ENCODE measurements around the gene MESD. TPM values are rescaled to one million over a fixed set of nuclear protein-coding genes. Genes with fewer than 3 reads are reported as not detected.

The MESD gene
- total RNA-seq, 4 donors from 2014 or later, result 5.5 to 7.9 (median 6.6) TPM

DNA sequence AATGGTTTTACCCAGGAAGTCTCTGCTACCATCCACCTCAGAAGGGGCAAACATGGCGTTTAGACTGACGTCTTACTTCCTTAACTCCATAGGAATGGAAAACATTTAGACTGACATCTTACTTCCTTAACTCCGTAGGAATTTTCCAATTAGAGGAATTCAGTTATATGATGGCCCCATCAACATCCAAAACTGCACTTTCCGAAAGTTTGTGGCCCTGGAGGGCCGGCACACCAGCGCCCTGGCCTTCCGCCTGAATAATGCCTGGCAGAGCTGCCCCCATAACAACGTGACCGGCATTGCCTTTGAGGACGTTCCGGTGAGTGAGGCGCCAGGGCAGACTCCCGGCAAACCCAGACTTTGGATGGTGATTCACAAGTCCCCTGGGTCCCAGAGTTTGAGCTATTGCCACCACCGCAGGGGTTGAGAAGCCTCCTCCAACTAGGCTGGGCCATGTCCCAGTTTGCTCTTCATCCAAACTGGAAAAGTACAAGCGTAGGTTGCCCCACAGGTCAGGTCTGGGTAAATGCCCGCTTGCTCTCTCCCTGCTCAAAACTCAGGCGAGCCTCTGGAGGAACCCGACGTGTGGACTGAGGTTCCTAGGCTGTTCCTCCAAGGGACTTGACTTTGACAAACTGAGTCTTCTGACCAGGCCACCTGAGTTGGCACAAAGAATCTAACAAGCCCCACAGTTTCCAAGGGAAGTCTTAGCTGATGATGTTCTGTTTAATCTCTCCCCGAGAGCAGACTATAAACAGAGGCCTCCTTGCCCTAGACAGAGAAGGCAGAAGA is 57.7 kb downstream of the MESD start:
- no peak overlapping the region for H3K27ac ChIP-seq
- no peaks in the 10 kb centered on the region for H3K27me3 ChIP-seq
- H3K9me3 ChIP-seq, result no peaks in the 10 kb centered on the region
- no peaks in the 10 kb centered on the region for H3K36me3 ChIP-seq
- TF ChIP-seq, protein P1, sequence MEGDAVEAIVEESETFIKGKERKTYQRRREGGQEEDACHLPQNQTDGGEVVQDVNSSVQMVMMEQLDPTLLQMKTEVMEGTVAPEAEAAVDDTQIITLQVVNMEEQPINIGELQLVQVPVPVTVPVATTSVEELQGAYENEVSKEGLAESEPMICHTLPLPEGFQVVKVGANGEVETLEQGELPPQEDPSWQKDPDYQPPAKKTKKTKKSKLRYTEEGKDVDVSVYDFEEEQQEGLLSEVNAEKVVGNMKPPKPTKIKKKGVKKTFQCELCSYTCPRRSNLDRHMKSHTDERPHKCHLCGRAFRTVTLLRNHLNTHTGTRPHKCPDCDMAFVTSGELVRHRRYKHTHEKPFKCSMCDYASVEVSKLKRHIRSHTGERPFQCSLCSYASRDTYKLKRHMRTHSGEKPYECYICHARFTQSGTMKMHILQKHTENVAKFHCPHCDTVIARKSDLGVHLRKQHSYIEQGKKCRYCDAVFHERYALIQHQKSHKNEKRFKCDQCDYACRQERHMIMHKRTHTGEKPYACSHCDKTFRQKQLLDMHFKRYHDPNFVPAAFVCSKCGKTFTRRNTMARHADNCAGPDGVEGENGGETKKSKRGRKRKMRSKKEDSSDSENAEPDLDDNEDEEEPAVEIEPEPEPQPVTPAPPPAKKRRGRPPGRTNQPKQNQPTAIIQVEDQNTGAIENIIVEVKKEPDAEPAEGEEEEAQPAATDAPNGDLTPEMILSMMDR (IDR thresholded peaks at IDR 0.05 in 4 of 5, conservative IDR thresholded peaks at IDR 0.05 in 1 of 5), result no peak
- TF ChIP-seq POLR2A (IDR thresholded peaks at IDR 0.05), result no peak
- H3K4me3 ChIP-seq, result no peak overlapping the region
- peak in 1 of 2 donors; percentile 29 for DNase-seq
- in situ Hi-C loops (cut with MboI; ENCODE audit: low sequenced_read_pairs in 4 of 4), result no loop called here
- intact Hi-C loops (cut with DNase I; ENCODE audit: low total_unique reads), result no loop called here
- peaks cover 7 to 9% of the 10 kb centered on the region in 2 donors for H3K4me1 ChIP-seq
- ATAC-seq, result peak; percentile 18 to 22

DNA sequence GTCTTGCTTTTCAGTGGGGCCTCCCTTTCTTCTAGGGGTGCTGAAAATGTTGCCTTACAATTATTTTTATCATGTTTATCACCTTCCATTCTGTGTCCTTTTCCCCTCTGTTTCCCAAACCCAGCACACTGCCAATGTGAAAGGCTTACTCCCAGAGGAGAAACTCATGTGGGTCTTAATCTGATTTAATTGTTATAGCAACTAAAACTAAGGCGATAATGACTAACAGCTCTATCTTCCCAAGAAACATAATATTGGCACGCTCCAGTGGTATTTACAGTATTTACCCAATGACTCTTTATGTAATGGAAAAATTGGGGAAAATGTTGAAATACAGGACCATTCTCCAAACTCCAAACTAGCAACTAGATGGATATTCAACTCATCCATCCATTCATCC is 58.4 kb downstream of the MESD start:
- Histone ChIP-seq H3K4me1 (peaks cover 7 to 11% of the 10 kb centered on the region in 2 donors), H3K27me3 (no peaks in the 10 kb centered on the region), H3K4me3 (no peak overlapping the region), H3K9me3 (no peaks in the 10 kb centered on the region), H3K36me3 (no peaks in the 10 kb centered on the region), H3K27ac (no peak overlapping the region)
- TF ChIP-seq, protein P1 (IDR thresholded peaks at IDR 0.05 in 4 of 5, conservative IDR thresholded peaks at IDR 0.05 in 1 of 5), result no peak
- TF ChIP-seq POLR2A (IDR thresholded peaks at IDR 0.05), result no peak
- no peak for ATAC-seq
- in situ Hi-C loops (cut with MboI; ENCODE audit: low sequenced_read_pairs in 4 of 4) (no loop called here), intact Hi-C loops (cut with DNase I; ENCODE audit: low total_unique reads) (no loop called here)
- no peak for DNase-seq

DNA sequence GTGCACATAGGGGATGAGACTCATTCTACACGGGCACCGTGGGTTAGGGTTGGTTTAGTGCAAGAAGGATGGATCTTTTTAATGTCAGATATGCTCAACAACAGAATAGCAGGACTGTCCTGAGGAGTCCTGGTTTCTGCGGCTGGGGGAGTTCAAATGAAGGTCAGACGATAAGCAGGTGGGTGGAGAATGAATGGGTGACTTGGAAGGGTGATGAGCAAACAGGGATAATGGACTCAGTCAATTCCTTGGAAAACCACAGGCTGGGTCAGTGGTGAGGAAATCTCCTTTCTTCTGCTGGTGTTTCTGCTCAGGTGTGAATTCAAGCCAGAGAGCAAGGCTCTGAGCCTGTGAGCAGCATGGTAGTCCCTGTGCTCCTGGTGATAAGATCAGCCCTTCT is 59.9 kb downstream of the MESD start:
- no peak for DNase-seq
- no peak for ATAC-seq
- TF ChIP-seq POLR2A (IDR thresholded peaks at IDR 0.05), result no peak
- TF ChIP-seq, protein P1 (IDR thresholded peaks at IDR 0.05 in 4 of 5, conservative IDR thresholded peaks at IDR 0.05 in 1 of 5), result no peak
- intact Hi-C loops (cut with DNase I; ENCODE audit: low total_unique reads) (no loop called here), in situ Hi-C loops (cut with MboI; ENCODE audit: low sequenced_read_pairs in 4 of 4) (no loop called here)
- no peak overlapping the region for H3K4me3 ChIP-seq
- no peaks in the 10 kb centered on the region for H3K27me3 ChIP-seq
- H3K9me3 ChIP-seq, result no peaks in the 10 kb centered on the region
- no peaks in the 10 kb centered on the region for H3K36me3 ChIP-seq
- no peak overlapping the region for H3K27ac ChIP-seq
- H3K4me1 ChIP-seq, result peaks cover 13 to 22% of the 10 kb centered on the region in 2 donors

DNA sequence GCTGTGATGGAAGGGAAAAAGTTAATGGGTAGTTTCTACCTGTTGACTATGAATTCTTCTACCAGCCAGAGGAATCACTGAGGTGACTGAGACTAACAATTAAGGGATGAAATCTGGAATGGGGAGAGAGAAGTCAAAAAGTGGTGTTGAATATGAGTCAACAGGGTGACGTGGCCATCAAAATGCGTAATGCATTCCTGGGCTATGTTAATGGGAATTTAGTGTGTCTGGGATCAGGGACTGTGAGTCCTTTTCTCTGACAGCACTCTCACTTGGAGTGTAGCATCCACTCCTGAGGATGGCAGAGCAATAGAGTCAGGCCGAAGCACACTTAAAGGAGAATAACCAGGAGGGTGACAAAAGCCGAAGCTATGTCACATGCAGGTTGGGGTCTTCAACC is 60.4 kb downstream of the MESD start:
- no peaks in the 10 kb centered on the region for H3K27me3 ChIP-seq
- no peaks in the 10 kb centered on the region for H3K36me3 ChIP-seq
- in situ Hi-C loops (cut with MboI; ENCODE audit: low sequenced_read_pairs in 4 of 4) (no loop called here), intact Hi-C loops (cut with DNase I; ENCODE audit: low total_unique reads) (no loop called here)
- H3K4me3 ChIP-seq, result no peak overlapping the region
- no peak overlapping the region for H3K27ac ChIP-seq
- ATAC-seq (no peak), DNase-seq (no peak)
- no peaks in the 10 kb centered on the region for H3K9me3 ChIP-seq
- peaks cover 13 to 25% of the 10 kb centered on the region in 2 donors for H3K4me1 ChIP-seq
- no peak for TF ChIP-seq POLR2A (IDR thresholded peaks at IDR 0.05)
- TF ChIP-seq, protein P1 (IDR thresholded peaks at IDR 0.05 in 4 of 5, conservative IDR thresholded peaks at IDR 0.05 in 1 of 5), result no peak

All from gastrocnemius medialis (tissue), 4 donors.